Gastroesophageal sphincter (tissue), 3 donors: ENCODE results near the gene RTP1.

Experiments
- EP300 ChIP-seq: sonication (generic); formaldehyde crosslinking; IDR thresholded peaks from one replicate; pipeline ENCODE4 v1.6.1; 2017; ENCODE audit warnings: antibody characterized with exemption, mild to moderate bottlenecking
- POLR2A ChIP-seq, 2 donors: fragments of 450-650 bp; IDR thresholded peaks; one replicate each; pipeline ENCODE4 v1.6.1; 2017; ENCODE audit warnings: antibody characterized with exemption in 2 of 2, mild to moderate bottlenecking in 2 of 2, moderate library complexity in 1 of 2
- POLR2AphosphoS5 ChIP-seq: sonication (generic); formaldehyde crosslinking; IDR thresholded peaks from one replicate; pipeline ENCODE4 v1.6.1; 2017; ENCODE audit warnings: antibody characterized with exemption
- TF ChIP-seq, protein P1 (sequence below), 4 experiments: fragments of 200-600 bp in 2 of 4; fragments of 450-650 bp in 2 of 4; sonication (generic) in 1 of 4; IDR thresholded peaks; one replicate each; pipeline ENCODE4 v1.5.1; 2017 to 2019; ENCODE audit warnings: antibody characterized with exemption in 4 of 4, mild to moderate bottlenecking in 2 of 4, moderate library complexity in 2 of 4

DNA sequence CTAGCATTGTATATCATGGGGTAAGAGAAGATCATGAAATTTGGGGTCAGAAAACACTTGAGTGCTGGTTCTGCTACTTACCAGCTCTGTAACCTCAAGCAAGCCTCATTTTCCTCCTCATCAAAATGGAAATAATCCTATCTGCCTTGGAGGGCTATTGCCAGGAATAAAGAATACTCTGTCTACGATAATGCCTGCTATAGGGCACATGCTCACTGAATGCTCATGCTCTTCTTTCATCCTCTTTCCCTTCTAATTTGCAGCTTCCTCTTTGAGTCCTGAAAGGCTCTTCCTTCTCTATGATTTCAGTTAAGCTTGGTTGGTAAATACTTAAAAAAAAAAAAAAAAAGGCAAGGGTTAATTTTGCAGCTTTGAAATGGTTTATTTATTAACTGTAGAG is 12.8 kb downstream of the RTP1 start:
- TF ChIP-seq, protein P1, sequence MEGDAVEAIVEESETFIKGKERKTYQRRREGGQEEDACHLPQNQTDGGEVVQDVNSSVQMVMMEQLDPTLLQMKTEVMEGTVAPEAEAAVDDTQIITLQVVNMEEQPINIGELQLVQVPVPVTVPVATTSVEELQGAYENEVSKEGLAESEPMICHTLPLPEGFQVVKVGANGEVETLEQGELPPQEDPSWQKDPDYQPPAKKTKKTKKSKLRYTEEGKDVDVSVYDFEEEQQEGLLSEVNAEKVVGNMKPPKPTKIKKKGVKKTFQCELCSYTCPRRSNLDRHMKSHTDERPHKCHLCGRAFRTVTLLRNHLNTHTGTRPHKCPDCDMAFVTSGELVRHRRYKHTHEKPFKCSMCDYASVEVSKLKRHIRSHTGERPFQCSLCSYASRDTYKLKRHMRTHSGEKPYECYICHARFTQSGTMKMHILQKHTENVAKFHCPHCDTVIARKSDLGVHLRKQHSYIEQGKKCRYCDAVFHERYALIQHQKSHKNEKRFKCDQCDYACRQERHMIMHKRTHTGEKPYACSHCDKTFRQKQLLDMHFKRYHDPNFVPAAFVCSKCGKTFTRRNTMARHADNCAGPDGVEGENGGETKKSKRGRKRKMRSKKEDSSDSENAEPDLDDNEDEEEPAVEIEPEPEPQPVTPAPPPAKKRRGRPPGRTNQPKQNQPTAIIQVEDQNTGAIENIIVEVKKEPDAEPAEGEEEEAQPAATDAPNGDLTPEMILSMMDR (IDR thresholded peaks at IDR 0.05): no peak
- TF ChIP-seq POLR2A (IDR thresholded peaks at IDR 0.05) (no peak), EP300 (no peak), POLR2AphosphoS5 (no peak)
